GM19452 (cell line): ENCODE measurements around the gene BCAP31.

ENCODE experiments used
- ATAC-seq: cut with Tn5 transposase; IDR thresholded peaks from one replicate; pipeline ENCODE4 v1.9.1; 2021; ENCODE audit not compliant: unreplicated experiment

The BCAP31 gene

DNA sequence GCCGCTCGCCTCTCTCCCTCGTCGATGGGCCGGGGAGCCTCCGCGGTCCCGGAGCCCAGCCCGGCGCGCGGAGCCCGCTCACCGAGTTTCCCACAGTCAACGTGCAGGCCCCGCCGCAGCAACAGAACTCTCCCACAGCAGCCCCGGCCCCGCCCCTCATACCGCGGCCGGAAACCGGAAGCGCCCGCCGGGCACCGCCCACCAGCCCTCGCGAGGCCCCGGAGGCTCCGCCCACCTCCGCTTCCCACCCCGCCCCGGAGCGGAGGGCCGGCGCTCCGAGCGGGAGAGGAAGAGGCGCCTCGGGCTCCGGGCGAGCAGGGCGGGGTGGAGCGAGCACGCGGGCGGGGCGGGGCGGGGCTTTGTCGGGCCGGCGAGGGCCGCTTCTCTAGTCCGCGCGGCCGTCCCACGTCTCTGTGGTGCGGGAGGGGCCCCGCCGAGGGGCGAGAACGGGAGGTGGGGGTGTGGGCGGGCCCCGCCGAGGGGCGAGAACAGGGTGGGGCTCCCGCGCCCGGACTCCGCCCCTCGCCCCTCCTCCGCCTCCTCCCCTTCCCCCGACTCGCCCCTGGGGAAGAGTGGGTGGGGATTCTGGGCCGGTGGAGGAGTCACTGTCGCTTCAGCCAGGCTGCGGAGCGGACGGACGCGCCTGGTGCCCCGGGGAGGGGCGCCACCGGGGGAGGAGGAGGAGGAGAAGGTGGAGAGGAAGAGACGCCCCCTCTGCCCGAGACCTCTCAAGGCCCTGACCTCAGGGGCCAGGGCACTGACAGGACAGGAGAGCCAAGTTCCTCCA, at the start of gene BCAP31, which contains the start of gene ABCD1:
TSS of gene BCAP31 (minus strand) at position 136 of the 787 bp plus-strand sequence. CDS start 1,143 bp downstream, outside the sequence.
TSS of gene ABCD1 (plus strand) at position 605 of the 787 bp plus-strand sequence. CDS start 411 bp downstream, outside the sequence.
- ATAC-seq, result peak; percentile 57

DNA sequence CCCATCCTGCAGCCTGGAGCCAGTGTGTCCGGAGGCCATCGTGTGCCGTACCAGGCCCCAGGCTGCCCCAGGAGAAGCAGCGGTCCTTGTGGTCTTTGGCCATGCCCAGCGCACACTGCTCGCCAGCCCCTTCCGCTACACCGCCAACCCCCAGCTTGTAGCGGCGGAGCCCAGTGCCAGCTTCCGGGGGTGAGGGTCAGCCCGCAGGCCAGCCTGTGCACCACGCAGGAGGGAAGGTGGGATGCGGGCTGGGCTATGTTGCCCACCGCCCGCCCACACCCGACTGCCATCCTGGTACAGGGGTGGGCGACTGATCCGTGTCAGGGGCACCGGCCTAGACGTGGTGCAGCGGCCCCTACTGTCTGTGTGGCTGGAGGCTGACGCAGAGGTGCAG, 49.0 kb upstream of the BCAP31 start:
- no peak for ATAC-seq

DNA sequence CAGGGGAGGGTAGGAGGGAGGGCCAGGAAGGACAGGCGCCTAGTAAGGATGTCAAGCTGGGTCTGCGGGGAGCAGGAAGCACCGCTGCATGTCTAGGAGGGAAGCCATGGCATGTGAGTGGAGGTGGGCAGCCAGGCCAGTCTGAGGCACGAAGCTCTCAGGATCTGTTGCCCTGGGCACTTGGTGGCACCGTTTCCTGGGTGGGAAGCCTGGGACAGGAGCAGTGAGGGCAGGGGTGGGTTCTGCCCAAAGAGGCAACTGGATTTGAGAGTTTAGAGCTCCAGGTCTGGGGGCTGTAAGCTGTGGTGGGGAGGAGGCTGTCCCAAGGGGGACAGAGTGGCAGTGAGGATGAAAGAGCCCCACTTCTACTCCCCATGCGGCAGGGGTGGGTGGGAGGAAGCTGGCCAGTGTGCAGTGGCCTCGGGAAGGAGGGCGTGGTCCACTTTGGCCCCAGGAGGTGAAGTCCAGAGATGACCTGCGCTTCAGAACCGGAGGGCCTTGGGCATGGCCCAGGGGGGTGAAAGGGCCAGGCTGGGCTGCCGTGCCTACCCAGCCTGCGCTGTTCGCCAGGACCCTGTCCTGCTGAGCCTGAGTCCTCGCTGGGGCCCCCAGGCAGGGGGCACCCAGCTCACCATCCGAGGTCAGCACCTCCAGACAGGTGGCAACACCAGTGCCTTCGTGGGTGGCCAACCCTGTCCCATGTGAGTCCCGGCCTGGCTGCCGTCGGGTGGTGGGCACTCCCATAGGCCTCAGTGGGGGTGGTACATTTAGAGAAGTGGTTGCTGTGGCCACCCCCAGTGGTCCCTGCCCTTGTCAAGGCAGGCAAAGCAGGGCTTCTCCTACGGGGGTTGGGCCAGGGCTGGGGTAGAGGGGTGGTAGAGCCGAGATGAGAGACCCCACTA, 48.4 kb upstream of the BCAP31 start:
- ATAC-seq, result no peak

DNA sequence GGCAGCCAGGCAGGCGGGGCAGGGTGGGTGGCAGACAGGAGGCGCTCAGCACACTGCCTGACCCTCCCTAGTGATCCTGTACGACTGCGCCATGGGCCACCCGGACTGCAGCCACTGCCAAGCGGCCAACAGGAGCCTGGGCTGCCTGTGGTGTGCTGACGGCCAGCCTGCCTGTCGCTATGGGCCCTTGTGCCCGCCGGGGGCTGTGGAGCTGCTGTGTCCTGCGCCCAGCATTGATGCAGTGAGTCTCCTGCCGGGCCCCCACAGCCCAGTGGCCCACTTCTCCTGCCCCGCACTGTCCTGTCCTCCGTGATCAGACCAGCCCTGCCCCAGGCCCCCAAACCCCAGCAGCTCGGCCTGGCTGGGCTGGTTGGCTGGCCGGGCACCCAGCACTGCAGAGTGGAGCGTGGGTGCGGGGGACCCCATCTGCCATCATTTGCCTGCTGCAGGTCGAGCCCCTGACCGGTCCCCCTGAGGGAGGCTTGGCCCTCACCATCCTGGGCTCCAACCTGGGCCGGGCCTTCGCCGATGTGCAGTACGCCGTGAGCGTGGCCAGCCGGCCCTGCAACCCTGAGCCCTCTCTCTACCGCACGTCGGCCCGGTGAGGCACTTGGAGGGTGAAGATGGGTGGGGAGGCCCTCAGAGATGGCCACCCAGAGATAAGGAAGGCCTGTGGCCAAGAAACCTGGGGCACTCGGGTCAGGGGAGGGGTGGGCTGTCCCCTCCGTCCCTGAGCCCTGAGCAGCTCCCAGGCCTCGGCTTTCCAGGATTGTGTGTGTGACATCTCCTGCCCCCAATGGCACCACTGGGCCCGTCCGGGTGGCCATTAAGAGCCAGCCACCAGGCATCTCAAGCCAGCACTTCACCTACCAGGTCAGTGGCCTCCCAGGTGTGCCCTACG, 47.5 kb upstream of the BCAP31 start:
- ATAC-seq, result no peak

DNA sequence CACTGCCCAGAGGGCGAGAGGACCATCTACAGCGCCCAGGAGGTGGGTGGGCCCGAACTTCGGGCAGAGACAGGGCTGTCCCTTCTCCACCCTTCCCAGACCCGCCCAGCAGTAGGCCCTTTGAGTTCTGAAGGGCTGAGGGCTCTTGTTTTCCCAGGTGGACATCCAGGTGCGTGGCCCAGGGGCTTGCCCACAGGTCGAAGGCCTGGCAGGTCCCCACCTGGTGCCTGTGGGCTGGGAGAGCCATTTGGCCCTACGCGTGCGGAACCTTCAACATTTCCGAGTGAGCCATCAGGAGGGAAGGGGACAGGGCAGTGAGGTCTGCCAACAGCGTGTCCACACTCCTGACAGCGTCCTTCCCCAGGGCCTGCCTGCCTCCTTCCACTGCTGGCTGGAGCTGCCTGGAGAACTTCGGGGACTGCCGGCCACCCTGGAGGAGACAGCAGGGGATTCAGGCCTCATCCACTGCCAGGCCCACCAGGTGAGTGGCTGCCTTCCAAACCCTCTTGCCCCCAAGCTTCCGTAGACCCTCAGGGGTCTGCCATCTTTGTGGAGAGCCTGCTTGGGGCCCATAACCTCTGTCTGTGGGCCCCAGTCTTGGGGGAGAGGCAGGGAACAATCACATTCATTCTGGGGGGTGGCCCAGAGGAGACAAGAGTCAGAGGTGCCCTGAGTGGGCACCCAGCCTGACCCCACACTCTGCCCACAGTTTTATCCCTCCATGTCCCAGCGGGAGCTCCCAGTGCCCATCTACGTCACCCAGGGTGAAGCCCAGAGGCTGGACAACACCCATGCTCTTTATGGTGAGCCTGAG, 46.6 kb upstream of the BCAP31 start:
- no peak for ATAC-seq

DNA sequence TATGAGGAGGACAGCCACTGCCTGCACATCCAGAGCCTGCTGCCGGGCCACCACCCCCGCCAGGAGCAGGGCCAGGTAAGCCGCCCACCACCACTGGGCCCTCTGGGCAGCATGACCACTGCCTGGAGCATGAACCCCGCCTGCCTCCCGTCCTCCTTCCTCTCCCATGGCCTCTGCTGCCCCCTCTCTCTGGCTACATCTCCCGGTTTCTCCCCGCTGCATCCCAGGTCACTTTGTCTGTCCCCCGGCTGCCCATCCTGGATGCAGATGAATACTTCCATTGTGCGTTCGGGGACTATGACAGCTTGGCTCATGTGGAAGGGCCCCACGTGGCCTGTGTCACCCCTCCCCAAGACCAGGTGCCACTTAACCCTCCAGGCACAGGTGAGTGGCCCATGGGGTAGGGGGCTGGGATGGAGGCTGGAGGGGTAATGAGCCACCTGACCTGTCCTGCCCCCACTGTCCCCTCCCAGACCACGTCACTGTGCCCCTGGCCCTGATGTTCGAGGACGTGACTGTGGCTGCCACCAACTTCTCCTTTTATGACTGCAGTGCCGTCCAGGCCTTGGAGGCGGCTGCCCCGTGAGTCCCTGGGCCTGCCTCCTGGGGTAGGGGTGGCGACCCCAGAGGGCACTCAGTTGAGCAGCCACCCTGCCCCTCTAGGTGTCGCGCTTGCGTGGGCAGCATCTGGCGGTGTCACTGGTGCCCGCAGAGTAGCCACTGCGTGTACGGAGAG, 45.8 kb upstream of the BCAP31 start:
- no peak for ATAC-seq

DNA sequence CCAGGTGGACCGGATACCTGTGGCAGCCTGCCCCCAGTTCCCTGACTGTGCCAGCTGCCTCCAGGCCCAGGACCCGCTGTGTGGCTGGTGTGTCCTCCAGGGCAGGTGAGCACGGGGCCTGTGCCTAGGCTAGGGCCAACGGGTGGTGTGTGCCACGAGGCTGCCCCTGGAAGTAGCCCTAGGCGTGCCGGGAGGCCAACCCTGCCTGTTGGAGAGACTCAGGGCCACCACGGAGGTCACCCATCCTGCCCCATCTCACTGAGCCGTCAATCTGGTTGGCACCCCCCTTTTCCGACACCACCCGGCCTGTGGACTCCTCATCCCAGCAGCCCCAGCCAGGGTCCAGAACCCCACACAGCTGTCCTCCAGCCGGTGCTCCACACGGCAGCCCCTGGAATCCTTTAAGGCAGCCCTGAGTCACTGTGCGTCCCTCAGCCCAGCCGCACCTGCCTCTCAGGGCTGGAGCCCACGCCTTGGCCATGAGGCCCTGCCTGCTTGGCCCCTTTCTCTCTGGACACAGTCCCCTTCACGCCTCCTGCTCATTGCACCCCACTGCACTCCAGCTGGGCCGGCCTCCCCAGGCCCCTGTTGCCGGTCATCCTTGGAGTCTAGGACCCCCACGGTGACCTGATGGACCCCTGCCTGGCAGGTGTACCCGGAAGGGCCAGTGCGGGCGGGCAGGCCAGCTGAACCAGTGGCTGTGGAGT, 45.1 kb upstream of the BCAP31 start:
- no peak for ATAC-seq

DNA sequence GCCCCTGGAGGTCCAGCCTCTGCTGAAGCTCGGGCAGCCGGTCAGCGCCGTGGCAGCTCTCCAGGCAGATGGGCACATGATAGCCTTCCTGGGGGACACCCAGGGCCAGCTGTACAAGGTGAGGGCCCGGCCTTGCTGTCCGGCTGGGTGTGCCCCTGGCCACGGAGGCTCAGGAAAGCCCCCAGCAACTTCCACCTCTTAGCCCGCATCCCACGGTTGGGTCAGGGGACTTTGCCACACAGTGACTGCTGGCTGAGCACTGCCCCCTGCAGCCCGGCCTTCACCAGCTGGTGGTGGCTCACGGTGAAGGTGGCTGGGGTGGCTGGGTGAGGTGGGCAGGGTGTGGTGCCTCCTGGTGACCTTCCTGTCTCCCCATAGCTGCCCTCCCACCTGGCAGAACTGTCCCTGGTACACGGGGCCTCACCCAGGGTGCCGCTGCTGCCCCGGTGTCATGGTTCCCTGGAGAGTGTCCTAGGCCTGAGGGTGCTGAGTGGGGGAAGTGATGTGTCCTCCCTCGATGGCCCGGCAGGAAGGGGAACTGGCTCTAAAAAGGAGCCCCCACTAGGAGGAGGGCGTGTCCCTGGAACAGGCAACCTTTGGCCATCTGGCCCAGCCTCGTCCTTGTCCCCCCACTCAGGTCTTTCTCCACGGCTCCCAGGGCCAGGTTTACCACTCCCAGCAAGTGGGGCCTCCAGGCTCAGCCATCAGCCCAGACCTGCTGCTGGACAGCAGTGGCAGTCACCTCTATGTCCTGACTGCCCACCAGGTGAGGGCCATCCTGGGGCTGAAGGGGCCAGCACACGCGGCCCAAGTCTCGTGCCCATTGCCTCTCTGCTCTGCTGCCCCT, 44.3 kb upstream of the BCAP31 start:
- no peak for ATAC-seq

DNA sequence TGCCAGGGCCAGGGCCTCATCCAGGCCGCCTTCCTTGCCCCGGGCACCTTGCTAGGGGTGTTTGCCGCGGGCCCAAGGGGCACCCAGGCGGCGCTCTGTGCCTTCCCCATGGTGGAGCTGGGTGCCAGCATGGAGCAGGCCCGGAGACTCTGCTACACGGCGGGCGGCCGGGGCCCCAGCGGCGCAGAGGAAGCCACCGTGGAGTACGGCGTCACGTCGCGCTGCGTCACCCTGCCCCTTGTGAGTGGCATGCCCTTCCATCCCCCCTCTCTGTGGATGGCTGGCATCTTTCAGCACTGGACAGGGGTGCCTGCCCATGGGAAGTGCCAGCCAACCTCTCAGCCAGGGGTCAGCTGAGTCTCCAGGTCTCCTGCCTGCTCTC, 43.5 kb upstream of the BCAP31 start:
- ATAC-seq, result no peak

DNA sequence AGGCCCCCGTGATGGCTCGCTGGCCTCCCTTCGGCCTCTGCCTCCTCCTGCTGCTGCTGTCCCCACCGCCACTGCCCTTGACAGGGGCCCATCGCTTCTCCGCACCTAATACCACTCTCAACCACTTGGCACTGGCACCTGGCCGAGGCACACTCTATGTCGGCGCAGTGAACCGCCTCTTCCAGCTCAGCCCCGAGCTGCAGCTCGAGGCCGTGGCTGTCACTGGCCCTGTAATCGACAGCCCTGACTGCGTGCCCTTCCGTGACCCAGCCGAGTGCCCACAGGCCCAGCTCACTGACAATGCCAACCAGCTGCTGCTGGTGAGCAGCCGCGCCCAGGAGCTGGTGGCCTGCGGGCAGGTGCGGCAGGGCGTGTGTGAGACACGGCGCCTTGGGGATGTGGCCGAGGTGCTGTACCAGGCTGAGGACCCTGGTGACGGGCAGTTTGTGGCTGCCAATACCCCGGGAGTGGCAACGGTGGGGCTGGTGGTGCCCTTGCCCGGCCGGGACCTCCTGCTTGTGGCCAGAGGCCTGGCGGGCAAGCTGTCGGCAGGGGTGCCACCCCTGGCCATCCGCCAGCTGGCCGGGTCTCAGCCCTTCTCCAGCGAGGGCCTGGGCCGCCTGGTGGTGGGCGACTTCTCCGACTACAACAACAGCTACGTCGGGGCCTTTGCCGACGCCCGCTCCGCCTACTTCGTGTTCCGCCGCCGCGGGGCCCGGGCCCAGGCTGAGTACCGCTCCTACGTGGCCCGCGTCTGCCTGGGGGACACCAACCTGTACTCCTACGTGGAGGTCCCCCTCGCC, 42.9 kb upstream of the BCAP31 start:
- ATAC-seq, result no peak

DNA sequence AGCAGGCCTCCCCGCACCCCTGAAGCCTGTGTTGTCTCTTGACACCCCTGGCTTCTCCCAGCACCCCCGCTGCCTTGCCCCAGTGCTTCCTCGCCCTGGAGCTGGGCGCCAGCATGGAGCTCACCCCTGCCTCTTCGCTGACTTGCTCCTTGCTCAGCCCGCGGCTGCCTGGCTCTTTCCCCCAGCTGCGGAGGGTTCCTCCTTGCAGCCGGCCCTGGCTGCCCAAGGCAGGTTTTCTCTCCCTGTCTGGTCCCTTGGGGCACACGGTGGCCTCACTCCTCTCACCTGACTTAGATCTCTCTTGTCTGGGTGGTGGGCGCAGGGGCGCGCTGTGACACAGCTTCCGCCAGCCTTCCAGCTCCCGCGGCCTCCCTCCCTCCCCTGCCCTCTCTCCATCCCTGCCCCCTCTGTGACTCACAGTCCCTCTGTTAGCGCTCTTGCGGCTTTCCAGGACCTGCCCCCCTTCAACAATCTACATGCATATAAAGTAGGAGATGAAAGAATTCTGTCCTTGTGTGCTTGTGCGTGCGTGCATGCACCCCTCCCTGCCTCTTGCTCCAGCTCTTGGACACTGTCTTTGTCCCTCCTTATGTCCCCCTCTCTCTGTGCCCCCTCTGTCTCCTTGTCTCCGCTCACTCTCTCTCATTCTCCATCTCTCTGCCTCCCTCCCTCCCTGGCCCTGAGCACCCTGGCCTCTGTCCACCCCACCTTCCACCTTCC, 42.1 kb upstream of the BCAP31 start:
- no peak for ATAC-seq

DNA sequence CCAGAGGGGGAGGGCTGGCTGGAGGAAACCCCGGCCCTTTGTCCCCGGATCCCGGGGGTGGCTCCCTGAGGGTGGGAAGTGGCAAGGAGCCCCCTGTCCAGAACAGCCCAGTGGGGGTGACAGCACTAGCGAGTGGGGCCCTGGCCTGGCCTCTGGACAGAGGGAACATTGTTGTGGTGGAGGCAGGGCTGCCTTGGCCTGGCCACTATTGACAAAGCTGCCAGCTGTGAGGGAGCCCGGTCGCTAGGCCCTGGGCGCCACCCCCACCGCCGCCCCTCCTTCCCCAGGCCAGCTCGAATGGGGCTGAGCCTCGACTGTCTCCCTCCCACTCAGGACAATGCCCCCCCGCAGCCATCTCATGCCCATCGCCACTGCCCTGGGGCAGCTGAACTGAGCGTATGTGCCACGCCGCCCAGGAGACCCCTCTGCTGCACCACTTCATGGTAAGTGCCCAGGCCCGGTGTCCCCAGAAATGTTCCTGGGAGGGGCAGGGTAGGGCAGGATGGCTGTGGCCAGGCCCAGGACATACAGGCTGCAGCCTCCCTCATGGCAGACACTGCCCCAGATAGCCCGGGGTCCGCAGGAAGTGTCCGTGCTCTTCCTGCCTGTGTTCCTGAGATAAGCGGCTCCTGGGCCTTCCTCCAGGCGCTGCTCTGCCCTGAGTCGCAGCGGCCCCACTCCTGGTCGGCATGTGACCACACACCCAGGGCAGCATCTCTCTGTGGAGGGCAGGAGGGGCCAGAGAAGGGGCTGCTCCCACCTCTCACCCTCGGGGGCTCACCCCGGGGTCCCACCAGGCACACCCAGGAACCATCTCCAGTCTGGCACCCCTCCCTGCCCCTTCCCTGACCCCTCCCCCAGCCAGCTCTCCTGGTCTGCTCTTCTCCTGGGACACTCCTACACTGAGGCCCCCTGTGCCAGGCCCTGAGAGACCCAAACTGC, 41.2 kb upstream of the BCAP31 start:
- no peak for ATAC-seq

DNA sequence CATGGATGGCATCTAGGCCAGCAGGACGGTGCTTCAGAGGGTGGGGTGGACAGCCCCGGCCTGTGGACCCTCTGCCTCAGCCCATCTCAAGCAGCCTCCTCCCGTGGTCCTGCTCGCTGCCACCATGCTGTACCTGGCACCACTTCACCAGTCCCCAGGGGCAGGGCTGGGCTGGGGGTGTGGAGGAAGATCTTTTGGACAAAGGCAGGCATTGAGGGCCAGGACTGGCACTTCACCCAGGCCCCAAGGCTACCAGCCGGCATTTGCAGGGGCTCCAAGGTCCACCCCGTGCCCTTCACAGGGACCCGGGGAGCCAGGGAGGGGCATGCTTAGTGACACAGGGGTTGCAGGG, 40.6 kb upstream of the BCAP31 start:
- no peak for ATAC-seq

DNA sequence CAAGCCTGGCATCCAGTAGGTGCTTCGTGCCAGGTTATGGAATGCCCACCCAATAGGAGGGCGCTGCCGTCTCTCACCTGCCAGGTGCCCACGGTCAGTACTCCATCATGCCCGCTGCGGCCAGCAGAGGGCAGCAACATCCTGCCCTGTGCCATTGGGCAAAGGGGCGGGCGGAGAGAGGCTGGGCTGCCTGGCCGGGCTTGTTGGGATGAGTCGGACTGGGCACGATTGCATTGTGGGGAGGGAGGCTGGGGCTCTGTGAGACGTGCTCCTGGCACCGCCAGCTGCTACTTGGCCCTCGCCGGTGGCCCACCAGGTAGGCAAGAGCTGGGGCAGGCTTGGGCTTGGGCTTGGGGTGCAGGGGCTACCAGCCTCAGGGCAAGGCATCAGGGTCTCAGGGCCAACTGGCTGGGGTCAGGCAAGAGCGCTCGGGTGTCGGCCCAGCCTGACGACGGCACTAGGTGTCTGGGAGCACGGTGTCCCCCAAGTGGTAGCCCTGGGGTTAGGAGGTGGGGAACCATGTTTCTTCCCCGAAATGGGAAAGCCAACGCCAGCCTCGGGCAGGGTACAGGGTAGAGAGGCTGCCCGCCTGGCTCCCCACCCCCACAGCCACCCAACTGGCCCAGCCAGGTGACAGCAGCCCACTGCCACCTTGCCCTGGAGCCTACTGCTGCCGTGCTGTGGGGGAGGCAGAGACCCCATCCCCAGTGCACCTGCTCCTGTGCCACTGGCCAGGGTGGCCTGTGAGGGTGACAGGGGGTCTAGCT, 40.0 kb upstream of the BCAP31 start, which contains the start of gene PLXNB3:
TSS of gene PLXNB3 (plus strand) at position 261 of the 767 bp plus-strand sequence. CDS start 1,287 bp downstream, outside the sequence.
- peak; percentile 51 for ATAC-seq
